ENCODE measurements around the gene KIF25. TPM values are rescaled to one million over a fixed set of nuclear protein-coding genes. Genes with fewer than 3 reads are reported as not detected.

KIF25 gene
- total and polyA plus RNA-seq, 4 experiments from 2014 or later: not detected

GRCh38 chr6:168014428-168014827 is 17.0 kb downstream of the KIF25 start:
- POLR2A ChIA-PET (ENCODE audit: partially characterized antibody): no interaction called here
- Mint-ChIP-seq H3K27ac (no peak overlapping the region), H3K9me3 (peaks cover 0 to 39% (median 33%) of the 10 kb centered on the region in 8 donors), H3K36me3 (peaks cover 0 to 4% of the 10 kb centered on the region in 2 donors), H3K27me3 (peaks cover 3 to 6% of the 10 kb centered on the region in 2 donors), H3K4me1 (no peaks in the 10 kb centered on the region), H3K4me3 (no peak overlapping the region)
- H3K36me3 ChIP-seq (ENCODE audit: insufficient read depth, low read length): no peaks in the 10 kb centered on the region
- H3K4me3 ChIP-seq (ENCODE audit: low read length in 2 of 2): no peak overlapping the region
- H3K27me3 ChIP-seq (ENCODE audit: insufficient read depth, low read length): no peaks in the 10 kb centered on the region
- no peak for DNase-seq
- no peaks in the 10 kb centered on the region for H3K4me1 ChIP-seq (ENCODE audit: insufficient read depth, low read length)
- no peak overlapping the region for H3K27ac ChIP-seq (ENCODE audit: low read depth, low read length)
- intact Hi-C loops (cut with micrococcal nuclease): no loop called here
- no peaks in the 10 kb centered on the region for H3K9me3 ChIP-seq (ENCODE audit: control insufficient read depth in 1 of 2, low read length in 2 of 2)
- CTCF ChIA-PET (ENCODE audit: partially characterized antibody): no interaction called here

GRCh38 chr6:168015009-168015408 is 17.5 kb downstream of the KIF25 start:
- Histone ChIP-seq H3K4me3 (ENCODE audit: low read length in 2 of 2) (no peak overlapping the region), H3K4me1 (ENCODE audit: insufficient read depth, low read length) (no peaks in the 10 kb centered on the region), H3K9me3 (ENCODE audit: control insufficient read depth in 1 of 2, low read length in 2 of 2) (no peaks in the 10 kb centered on the region), H3K27ac (ENCODE audit: low read depth, low read length) (no peak overlapping the region), H3K27me3 (ENCODE audit: insufficient read depth, low read length) (no peaks in the 10 kb centered on the region), H3K36me3 (ENCODE audit: insufficient read depth, low read length) (no peaks in the 10 kb centered on the region)
- no peak overlapping the region for H3K4me3 Mint-ChIP-seq
- no peak for DNase-seq
- H3K36me3 Mint-ChIP-seq: peaks cover 0 to 4% of the 10 kb centered on the region in 2 donors
- H3K27ac Mint-ChIP-seq: no peak overlapping the region
- H3K9me3 Mint-ChIP-seq: peaks cover 0 to 39% (median 30%) of the 10 kb centered on the region in 8 donors
- CTCF ChIA-PET (ENCODE audit: partially characterized antibody): no interaction called here
- POLR2A ChIA-PET (ENCODE audit: partially characterized antibody): no interaction called here
- intact Hi-C loops (cut with micrococcal nuclease): no loop called here
- peaks cover 3 to 6% of the 10 kb centered on the region in 2 donors for H3K27me3 Mint-ChIP-seq
- H3K4me1 Mint-ChIP-seq: no peaks in the 10 kb centered on the region

GRCh38 chr6:168015482-168016175 is 18.2 kb downstream of the KIF25 start:
- intact Hi-C loops (cut with micrococcal nuclease): no loop called here
- H3K27ac Mint-ChIP-seq: no peak overlapping the region
- Histone ChIP-seq H3K4me1 (ENCODE audit: insufficient read depth, low read length) (no peaks in the 10 kb centered on the region), H3K27me3 (ENCODE audit: insufficient read depth, low read length) (no peaks in the 10 kb centered on the region), H3K27ac (ENCODE audit: low read depth, low read length) (no peak overlapping the region), H3K36me3 (ENCODE audit: insufficient read depth, low read length) (no peaks in the 10 kb centered on the region), H3K4me3 (ENCODE audit: low read length in 2 of 2) (no peak overlapping the region), H3K9me3 (ENCODE audit: control insufficient read depth in 1 of 2, low read length in 2 of 2) (no peaks in the 10 kb centered on the region)
- peaks cover 5 to 6% of the 10 kb centered on the region in 2 donors for H3K27me3 Mint-ChIP-seq
- H3K36me3 Mint-ChIP-seq: peaks cover 0 to 4% of the 10 kb centered on the region in 2 donors
- peaks cover 0 to 34% (median 25%) of the 10 kb centered on the region in 8 donors for H3K9me3 Mint-ChIP-seq
- no peak overlapping the region for H3K4me3 Mint-ChIP-seq
- no peaks in the 10 kb centered on the region for H3K4me1 Mint-ChIP-seq
- ChIA-PET POLR2A (ENCODE audit: partially characterized antibody) (no interaction called here), CTCF (ENCODE audit: partially characterized antibody) (no interaction called here)
- DNase-seq: no peak

GRCh38 chr6:168016176-168016620 is 18.7 kb downstream of the KIF25 start:
- H3K27me3 Mint-ChIP-seq: peaks cover 5 to 6% of the 10 kb centered on the region in 2 donors
- peaks cover 0 to 4% of the 10 kb centered on the region in 2 donors for H3K36me3 Mint-ChIP-seq

GRCh38 chr6:168016721-168017525 is 19.5 kb downstream of the KIF25 start:
- intact Hi-C loops (cut with micrococcal nuclease): no loop called here
- Histone ChIP-seq H3K9me3 (ENCODE audit: control insufficient read depth in 1 of 2, low read length in 2 of 2) (no peaks in the 10 kb centered on the region), H3K4me1 (ENCODE audit: insufficient read depth, low read length) (no peaks in the 10 kb centered on the region), H3K36me3 (ENCODE audit: insufficient read depth, low read length) (no peaks in the 10 kb centered on the region), H3K27me3 (ENCODE audit: insufficient read depth, low read length) (no peaks in the 10 kb centered on the region), H3K4me3 (ENCODE audit: low read length in 2 of 2) (no peak overlapping the region), H3K27ac (ENCODE audit: low read depth, low read length) (no peak overlapping the region)
- H3K27me3 Mint-ChIP-seq: peaks cover 5 to 6% of the 10 kb centered on the region in 2 donors
- no peak for DNase-seq
- no peak overlapping the region for H3K4me3 Mint-ChIP-seq
- H3K4me1 Mint-ChIP-seq: no peaks in the 10 kb centered on the region
- no peaks in the 10 kb centered on the region for H3K36me3 Mint-ChIP-seq
- ChIA-PET CTCF (ENCODE audit: partially characterized antibody) (no interaction called here), POLR2A (ENCODE audit: partially characterized antibody) (no interaction called here)
- peaks cover 0 to 22% (median 14%) of the 10 kb centered on the region in 8 donors for H3K9me3 Mint-ChIP-seq
- no peak overlapping the region for H3K27ac Mint-ChIP-seq

More at GRCh38 chr6:168016176-168016620, 18.7 kb downstream of the KIF25 start:
- intact Hi-C loops (cut with micrococcal nuclease): no loop called here
- no peaks in the 10 kb centered on the region for H3K4me1 ChIP-seq (ENCODE audit: insufficient read depth, low read length)
- POLR2A ChIA-PET (ENCODE audit: partially characterized antibody): no interaction called here
- no peaks in the 10 kb centered on the region for H3K27me3 ChIP-seq (ENCODE audit: insufficient read depth, low read length)
- no peak for DNase-seq
- no peak overlapping the region for H3K4me3 ChIP-seq (ENCODE audit: low read length in 2 of 2)
- no peak overlapping the region for H3K27ac ChIP-seq (ENCODE audit: low read depth, low read length)
- CTCF ChIA-PET (ENCODE audit: partially characterized antibody): no interaction called here
- no peaks in the 10 kb centered on the region for H3K36me3 ChIP-seq (ENCODE audit: insufficient read depth, low read length)
- no peaks in the 10 kb centered on the region for H3K9me3 ChIP-seq (ENCODE audit: control insufficient read depth in 1 of 2, low read length in 2 of 2)
- Mint-ChIP-seq H3K4me1 (no peaks in the 10 kb centered on the region), H3K27ac (no peak overlapping the region), H3K9me3 (peaks cover 0 to 28% (median 20%) of the 10 kb centered on the region in 8 donors), H3K4me3 (no peak overlapping the region)

GRCh38 chr6:168017629-168018028 is 20.2 kb downstream of the KIF25 start:
- no peaks in the 10 kb centered on the region for H3K36me3 Mint-ChIP-seq
- Histone ChIP-seq H3K27me3 (ENCODE audit: insufficient read depth, low read length) (no peaks in the 10 kb centered on the region), H3K9me3 (ENCODE audit: control insufficient read depth in 1 of 2, low read length in 2 of 2) (no peaks in the 10 kb centered on the region), H3K4me3 (ENCODE audit: low read length in 2 of 2) (no peak overlapping the region), H3K27ac (ENCODE audit: low read depth, low read length) (no peak overlapping the region), H3K36me3 (ENCODE audit: insufficient read depth, low read length) (no peaks in the 10 kb centered on the region), H3K4me1 (ENCODE audit: insufficient read depth, low read length) (no peaks in the 10 kb centered on the region)
- no peak overlapping the region for H3K4me3 Mint-ChIP-seq
- DNase-seq: no peak
- H3K4me1 Mint-ChIP-seq: no peaks in the 10 kb centered on the region
- H3K27me3 Mint-ChIP-seq: peaks cover 5 to 6% of the 10 kb centered on the region in 2 donors
- no peak overlapping the region for H3K27ac Mint-ChIP-seq
- ChIA-PET POLR2A (ENCODE audit: partially characterized antibody) (no interaction called here), CTCF (ENCODE audit: partially characterized antibody) (interaction anchor here (0.6 kb wide), 1 partner anchor 805 kb away, joined by 4 read pairs; no protein-coding TSS in a partner anchor)
- intact Hi-C loops (cut with micrococcal nuclease): no loop called here
- H3K9me3 Mint-ChIP-seq: peaks cover 0 to 15% (median 8%) of the 10 kb centered on the region in 8 donors

GRCh38 chr6:168018664-168019063 is 21.2 kb downstream of the KIF25 start:
- no peaks in the 10 kb centered on the region for H3K4me1 ChIP-seq (ENCODE audit: insufficient read depth, low read length)
- intact Hi-C loops (cut with micrococcal nuclease): no loop called here
- ChIA-PET POLR2A (ENCODE audit: partially characterized antibody) (no interaction called here), CTCF (ENCODE audit: partially characterized antibody) (no interaction called here)
- no peaks in the 10 kb centered on the region for H3K9me3 ChIP-seq (ENCODE audit: control insufficient read depth in 1 of 2, low read length in 2 of 2)
- H3K27me3 ChIP-seq (ENCODE audit: insufficient read depth, low read length): no peaks in the 10 kb centered on the region
- Mint-ChIP-seq H3K4me1 (no peaks in the 10 kb centered on the region), H3K4me3 (no peak overlapping the region), H3K27ac (no peak overlapping the region), H3K27me3 (peaks cover 5 to 6% of the 10 kb centered on the region in 2 donors), H3K36me3 (no peaks in the 10 kb centered on the region), H3K9me3 (peaks cover 0 to 12% (median 5%) of the 10 kb centered on the region in 8 donors)
- no peak overlapping the region for H3K4me3 ChIP-seq (ENCODE audit: low read length in 2 of 2)
- DNase-seq: no peak
- H3K36me3 ChIP-seq (ENCODE audit: insufficient read depth, low read length): no peaks in the 10 kb centered on the region
- no peak overlapping the region for H3K27ac ChIP-seq (ENCODE audit: low read depth, low read length)
